CD4-positive, alpha-beta T cell treated with Interleukin-17A for 4 hours (primary cell): ENCODE measurements around the gene HHATL.
"Not testable (repeated sequence)": the region's sequence is repeated elsewhere in the genome, so short reads cannot be mapped to it uniquely, and the experiment has no call there.

Experiments used
- DNase-seq: peaks from one replicate; pipeline ENCODE4 v3.0.0-alpha.2; 2020; ENCODE audit warnings: mixed read lengths

Gene HHATL

DNA sequence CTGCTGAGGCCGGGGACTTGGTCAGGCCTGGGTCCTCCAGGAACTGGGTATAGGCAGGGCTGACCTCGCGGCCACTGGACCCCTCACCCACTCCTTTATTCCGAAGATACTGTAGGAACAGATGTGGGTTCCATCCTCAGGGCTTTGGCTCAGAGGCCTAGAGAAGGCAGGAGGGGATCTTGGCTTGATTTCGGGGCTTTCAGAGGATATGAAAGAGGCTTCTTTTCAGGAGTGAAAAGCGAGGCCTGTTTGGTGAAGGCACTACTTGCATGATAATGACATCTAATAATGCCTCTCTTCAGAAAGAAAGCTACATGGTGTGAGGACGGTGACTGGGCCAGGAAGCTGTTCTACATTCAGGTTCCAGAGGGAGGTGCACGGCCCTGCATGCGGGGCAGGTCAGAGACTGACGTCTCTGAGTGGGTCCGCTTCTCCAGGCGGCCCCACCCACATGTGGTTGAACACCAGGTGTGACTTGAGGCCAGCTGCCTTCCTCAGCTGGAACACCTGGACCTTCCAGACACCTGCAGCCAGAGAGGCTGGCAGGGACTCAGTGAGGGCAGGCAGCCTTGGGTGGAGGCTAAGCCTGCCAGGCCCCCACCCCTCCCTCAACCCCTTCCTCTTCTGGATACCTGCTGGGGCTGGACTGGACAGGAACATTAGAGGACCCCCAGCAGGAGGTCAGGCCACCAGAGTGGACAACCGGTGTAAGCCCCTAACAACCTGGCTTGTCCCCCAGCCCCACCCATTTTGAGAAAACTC, 31.1 kb upstream of the HHATL start:
- DNase-seq = no peak

DNA sequence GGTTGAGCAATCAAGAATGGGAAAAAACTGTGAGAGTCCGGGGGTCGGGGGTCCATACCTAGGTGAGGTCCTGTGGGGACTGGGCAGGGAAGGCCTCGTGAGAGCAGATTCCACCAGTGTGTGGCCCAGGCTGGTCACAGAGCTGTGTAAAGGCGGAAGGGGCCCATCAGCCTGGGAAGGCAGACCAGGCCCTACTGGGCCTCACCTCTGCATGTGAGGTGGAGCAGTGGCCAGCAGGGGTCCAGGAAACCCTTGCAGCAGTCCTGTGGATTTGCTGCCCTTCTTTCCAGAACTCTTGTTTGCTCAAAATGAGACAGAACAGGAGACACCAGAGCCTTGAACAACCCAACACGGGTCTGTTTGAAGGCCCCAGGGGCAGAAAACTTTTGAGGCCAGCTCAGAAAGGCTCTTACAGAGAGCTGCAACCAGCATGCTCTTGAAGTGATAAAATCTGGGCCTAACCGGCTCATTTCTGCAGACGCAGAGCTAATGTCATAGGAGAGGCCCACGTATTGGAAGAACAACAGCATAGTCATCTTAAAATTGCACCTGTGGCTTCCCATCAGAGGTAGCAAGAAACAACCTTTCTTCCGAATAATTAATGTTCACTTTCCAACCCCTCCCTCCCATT, 30.3 kb upstream of the HHATL start:
- no peak for DNase-seq

DNA sequence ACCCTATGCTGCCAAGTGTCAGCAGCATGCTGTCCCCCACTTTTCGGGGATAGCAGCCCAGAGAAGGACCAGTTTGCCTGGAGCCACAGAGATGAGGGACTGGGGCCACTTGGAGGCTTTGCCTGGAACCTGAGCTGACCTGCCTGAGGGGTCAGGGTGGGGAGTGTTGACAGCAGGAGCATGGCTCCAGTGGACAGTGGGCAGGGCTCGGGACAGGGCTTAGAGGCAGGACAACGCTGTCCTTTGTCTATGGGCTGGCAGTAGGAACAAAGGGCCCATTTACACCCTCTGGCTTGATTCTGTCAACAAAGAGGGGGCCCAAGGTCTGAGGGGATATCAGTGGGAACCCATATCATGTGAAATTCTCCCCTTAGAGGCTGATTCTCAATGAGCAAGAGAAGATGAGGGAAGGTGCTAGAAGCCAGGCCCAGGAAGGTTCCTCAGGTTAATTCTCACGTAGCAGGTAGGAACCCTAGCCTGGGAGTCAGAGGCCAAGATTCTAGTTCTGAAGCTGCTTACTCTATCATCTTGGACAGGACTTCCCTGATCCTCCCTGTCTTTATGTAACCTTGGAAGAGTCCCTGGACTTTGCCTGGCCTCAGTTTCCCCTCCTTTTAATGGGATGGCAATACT, 29.7 kb upstream of the HHATL start:
- DNase-seq = no peak

DNA sequence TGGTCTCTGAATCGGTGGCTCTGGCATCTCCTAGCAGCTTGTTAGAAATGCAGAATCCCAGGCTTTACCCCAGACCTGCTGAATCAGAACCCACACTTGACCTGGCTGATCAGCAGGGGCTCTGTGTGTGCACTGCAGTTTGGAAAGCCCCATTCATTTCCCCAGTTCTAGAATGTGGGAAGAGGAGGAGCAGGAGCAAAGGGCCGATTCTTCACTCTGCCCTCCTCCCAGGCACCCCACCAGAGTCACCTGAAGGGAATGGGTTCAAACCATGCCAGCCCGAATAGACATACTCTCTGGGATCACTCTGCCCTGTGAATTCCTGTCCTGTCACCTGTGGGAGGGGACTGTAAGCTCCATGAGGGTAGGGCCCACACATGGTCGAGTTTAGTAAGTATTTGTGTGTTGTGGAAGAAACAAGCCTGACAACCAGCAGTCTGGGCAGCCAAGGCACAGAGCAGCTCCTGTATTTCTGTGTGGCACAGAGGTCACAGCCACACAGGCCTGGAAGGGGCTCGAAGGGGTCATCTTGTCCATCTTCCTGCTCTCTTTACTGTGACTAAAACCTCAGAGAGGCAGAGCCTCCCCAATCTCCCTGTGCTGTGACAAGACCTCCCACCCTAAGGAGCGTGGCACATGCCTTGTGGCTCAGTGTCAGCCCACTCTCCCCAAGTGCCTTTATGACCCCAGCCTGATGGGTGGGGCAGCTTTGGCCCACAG, 29.0 kb upstream of the HHATL start:
- no peak for DNase-seq

DNA sequence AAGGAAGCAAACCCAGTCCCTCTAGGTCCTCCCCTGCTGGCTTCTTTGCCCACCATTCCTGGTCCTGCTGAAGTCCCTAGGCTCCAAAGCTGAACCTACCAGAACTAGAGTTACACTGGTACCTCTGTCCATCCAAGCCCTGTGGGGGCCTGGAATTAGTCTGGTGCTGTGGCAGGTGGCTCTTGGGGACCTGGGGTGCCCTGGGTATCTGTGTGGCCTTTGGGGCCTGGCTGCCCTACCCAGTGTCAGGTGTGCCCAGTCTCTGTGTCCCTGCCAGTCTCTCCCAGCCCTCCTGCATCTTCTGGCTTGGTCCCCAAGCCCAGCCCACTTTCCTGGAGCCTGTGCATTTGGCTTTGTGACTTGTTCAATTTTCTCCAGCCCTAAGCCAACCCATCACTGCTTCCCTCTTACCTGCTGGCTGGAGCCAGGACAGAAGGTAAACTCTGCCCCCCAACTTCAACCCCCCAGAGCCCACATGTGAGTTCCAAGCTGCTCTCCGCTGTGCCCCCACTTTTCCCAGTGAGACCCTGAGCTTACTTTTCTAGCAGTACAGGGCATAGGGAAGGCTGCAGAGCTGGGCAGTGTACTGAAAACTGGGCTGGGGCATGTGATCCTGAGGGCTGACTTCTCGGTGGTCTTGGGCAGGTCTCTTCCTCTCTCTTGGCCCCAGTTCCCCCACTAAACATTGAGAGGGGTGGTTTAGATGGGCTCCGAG, 28.3 kb upstream of the HHATL start:
- no peak for DNase-seq

DNA sequence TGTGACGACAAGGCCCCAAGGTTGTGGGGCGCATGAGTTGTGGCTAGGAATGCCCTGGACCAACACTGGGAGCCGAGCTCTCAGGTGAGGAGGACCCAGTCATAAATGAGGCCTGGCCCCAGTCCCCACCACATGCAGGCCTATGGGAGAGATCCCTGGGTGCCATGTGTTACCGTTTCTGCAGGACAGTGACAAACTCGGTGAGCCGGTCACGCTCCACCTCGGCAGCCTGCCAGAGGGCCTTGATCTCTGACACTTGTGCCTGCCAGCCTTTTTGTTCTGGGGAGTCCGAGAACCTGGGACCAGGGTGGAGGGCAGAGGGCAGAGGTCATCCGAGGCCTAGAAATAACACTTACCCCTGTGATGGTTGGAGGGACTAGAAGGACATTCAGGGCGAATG, 27.7 kb upstream of the HHATL start:
- no peak for DNase-seq

DNA sequence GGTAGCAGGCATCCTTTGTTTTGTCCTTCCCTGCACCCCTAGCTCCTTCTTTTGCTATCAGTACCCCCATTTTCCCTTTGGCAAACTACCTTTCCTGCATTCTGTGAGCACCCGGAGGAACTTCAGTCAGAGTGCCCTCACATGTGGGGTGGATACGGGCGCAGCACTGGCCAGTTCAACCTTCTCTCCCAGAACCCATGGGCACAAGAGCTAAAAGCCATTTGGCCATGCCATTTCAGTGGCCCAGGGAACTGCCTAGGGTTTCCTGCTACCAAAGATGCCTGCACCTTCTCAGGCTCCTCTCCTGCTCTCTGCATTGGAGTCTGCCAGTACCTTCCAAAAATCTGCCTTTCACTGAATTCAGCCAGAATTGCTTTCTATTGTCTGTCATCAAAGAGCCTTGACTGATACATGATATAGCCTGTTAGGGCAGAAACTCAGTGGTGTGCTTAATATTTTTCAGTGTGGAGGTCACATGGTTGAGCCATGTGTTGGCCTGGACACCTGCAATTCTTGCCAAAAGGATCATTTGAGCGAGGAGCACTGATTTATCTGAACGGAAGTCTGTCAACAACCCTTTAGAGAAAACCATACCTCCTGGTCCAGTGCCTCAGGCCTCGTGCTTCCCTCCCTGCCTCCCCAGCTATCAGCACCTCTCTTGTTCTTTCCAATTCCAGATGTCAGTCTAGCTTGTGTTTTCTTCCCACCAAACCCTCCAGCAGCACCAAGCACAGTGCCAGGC, 27.0 kb upstream of the HHATL start:
- DNase-seq = no peak

DNA sequence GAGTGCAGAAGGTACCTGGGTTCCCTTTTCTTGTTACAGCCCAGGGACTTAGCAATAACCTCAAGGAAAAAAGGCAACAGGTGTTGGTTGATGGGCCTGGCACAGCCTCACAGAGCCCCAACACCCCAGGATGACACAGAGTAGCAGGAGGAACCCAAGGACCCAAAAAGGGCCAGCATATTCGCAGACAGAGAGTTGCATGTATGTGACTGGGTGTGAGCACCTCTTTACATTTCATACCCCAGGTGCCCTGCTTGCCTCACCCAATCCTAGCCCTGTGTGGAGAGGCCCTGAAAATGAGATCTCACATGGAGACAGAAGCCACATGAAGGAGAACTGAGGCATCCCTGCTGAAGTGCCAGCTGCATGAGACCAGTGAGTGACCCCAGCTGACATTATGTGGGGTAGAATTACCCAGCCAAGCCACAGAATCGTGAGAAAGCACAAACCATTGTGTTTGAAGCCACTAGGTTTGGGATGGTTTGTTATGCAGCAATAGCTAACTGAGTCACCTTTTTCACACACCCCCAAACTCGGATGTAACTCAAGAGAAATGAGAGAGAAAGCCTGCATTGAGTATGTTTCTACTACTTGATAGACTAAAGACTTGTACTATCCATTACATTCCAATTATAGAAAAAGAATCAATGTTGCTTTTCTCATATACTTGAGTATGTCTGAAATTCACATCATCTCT, 26.2 kb upstream of the HHATL start:
- no peak for DNase-seq

DNA sequence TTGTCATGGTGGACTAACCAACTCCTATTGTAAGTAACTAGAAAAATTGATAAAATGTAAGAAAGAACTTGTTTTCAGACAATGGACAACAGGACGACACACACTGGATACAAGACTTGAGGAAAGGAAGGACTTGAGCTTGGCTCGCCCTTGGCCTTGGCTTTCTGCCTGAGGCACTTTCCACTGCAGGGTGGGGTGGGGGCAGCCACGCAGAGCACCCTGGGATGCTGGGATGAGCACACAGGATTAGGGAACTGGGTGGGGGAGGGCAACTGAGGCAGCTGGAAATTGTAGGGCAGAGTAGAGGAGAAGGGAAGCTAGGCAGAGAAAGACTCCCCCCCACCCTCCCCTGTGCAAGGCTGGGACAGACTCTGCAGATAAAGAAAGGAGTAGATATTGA, 25.5 kb upstream of the HHATL start:
- no peak for DNase-seq

DNA sequence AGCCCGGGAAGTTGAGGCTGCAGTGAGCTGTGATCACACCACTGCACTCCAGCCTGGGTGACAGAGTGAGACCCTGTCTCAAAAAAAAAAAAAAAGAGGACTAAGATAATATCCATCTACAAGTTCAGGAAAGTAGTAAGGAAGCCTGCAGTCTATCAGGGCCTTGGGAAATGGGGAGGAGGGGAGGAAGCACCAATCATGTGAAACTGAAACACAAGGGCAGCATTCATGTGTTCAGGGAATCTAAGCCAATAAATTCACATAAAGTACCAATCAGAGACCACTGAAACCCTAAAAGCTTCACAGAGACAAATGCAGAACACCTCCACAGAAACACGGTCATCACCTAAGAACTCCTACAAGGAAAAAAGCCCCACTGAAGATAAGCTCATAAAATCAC, 22.9 kb upstream of the HHATL start:
- no peak for DNase-seq

DNA sequence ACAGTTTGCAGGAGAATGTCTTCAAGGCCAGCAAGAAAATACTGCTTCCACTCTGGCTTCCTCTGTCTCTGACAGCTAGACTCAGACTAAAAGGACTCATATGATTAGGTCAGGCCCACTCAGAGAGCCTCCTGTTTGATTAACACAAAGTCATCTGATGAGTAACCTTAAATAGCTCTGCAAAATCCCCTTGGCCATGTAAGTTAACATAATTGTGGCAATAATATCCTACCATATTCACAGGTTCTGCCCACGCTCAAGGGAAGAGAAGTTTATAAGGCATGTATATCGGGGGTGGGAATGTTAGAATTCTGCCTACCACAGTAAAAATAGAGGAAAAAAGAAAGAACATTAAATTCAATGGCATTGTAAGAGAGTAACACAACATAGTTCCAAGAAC, 20.6 kb upstream of the HHATL start:
- no peak for DNase-seq

DNA sequence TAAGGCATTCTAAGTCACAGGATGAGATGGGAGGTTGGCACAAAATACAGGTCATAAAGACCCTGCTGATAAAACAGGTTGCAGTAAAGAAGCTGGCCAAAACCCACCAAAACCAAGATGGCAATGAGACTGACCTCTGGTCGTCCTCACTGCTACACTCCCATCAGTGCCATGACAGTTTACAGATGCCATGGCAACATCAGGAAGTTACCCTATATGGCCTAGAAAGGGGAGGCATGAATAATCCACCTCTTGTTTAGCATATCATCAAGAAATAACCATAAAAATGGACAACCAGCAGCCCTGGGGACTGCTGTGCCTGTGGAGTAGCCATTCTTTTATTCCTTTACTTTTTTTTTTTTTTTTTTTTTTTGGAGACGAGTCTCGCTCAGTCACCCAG, 19.8 kb upstream of the HHATL start:
- not testable (repeated sequence) for DNase-seq

DNA sequence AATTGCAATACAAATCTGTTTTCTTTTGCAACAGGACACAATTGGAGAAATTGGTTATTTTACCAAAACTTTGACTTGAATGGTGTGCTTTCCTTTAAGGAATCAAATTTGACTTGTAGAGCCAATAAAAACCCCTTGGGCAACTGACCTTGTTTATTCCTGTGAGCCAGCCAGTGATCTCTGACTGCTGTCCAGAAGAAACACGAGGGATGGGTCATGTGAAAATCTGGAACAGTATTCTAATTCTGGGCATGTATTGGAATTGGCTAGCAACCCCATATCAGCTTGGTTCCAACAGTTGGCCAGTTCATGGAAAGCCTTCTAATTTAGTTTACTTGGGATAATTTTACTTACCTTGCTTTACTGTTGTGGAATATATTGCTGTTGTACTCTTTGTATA, 19.1 kb upstream of the HHATL start:
- DNase-seq = no peak

DNA sequence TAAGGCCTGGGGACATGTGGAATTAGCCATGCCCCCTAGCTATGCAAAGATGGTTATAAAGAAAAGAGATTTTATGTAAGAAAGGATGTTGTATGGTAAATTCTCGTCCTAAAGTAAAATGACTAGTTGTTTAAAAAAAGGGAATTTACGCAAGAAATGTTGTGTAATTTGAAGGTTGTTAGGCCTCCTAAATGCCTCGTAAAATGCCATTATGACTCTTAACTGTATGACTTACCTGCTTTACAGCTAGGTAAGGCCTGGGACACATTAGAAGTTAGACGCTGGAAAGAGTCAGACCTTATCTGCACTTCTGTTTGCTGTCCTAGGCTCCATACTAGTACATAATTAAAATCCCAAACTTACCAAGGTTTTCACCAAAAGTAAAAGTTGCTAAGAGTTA, 17.5 kb upstream of the HHATL start:
- no peak for DNase-seq

DNA sequence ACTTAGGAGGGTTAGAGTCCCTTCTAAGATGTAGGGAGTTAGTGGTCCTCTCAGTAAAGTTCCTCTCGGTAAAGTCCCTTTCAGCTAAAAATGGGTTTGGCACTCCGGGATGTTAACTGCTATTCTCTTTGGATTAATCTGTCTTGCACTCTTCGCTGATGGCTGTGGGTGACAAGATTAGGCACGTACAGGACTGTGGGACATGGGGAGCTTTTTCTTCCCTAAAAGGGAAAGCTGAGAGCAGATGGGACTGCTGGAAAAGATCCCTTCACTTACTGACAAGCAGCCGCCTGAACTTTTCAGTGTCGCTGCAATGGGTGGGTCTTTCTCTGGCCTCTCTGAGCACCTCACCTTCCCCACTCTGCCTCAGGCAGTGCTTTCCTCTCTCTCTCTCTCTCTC, 16.4 kb upstream of the HHATL start:
- no peak for DNase-seq

DNA sequence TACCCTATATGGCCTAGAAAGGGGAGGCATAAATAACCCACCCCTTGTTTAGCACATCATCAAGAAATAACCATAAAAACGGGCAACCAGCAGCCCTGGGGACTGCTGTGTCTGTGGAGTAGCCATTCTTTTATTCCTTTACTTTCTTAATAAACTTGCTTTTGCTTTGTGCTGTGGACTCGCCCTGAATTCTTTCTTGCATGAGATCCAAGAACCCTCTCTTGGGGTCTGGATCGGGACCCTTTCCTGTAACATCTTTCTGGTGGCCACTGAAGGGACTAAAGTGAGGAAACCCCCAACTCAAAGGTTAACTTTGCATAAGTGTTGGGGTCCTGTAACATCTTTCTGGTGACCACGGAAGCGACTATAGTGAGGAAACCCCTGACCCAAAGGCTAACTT, 15.7 kb upstream of the HHATL start:
- no peak for DNase-seq

DNA sequence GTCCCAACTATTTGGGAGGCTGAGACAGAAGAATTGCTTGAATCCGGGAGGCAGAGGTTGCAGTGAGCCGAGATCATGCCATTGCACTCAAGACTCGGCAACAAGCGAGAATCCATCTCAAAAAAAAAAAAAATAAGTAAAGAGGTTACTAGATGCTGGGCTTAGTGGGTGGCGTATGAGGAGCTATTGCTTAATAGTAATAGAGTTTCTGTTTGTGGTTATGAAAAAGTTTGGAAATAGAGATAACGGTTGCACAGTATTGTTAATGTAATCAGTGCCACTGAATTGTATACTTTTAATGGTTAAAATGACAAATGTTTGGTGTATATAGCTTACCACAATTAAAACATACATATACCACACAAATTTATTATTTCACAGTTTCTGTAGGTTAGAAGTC, 14.7 kb upstream of the HHATL start:
- DNase-seq = no peak

DNA sequence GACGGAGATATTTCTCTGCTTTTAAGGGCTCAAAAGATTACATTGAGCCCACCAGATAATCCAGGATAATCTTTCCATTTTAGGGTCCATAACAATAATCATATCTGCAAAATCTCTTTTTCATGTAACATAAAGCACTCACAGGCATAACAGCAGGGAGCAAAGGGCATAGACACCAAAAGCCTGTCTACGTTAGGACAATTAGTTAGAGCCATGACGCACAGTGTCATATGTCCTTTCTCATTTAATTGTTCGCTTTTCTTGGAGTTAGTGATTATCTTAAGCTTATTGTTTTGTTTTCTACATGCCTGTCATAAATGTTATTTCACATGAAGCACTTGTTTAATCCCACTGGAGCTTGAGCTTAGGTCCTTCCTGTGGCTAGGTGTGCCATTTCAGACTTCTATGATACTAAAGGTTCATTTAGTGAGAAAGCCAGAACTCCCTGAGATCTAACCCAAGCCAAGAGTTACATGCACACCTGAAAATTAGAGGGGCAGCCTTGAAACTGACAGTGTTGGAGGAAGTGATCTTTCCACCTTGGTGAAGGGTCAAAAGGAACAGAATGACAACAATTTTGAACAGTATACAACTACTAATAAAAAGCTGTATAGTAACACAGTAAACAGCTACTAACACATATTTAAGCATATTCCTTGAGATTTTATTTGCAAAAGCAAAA, 11.7 kb upstream of the HHATL start:
- no peak for DNase-seq

DNA sequence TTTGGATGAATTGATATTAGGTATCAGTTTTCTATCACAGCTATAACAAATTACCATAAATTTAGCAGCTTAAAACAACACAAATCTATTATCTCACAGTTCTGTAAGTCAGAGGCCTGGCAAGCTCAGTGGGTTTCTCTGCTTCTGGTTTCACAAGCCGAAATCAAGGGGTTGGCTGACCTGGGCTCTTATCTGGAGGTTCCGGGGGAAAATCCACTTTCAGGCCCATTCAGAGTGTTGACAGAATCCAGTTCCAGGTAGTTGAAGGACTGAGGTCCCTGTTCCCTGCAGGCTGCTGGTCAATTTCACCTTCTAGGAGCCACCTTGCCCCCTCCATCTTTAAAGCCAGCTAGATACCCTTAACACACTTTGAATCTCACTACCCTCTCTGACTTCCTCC, 11.1 kb upstream of the HHATL start:
- no peak for DNase-seq

DNA sequence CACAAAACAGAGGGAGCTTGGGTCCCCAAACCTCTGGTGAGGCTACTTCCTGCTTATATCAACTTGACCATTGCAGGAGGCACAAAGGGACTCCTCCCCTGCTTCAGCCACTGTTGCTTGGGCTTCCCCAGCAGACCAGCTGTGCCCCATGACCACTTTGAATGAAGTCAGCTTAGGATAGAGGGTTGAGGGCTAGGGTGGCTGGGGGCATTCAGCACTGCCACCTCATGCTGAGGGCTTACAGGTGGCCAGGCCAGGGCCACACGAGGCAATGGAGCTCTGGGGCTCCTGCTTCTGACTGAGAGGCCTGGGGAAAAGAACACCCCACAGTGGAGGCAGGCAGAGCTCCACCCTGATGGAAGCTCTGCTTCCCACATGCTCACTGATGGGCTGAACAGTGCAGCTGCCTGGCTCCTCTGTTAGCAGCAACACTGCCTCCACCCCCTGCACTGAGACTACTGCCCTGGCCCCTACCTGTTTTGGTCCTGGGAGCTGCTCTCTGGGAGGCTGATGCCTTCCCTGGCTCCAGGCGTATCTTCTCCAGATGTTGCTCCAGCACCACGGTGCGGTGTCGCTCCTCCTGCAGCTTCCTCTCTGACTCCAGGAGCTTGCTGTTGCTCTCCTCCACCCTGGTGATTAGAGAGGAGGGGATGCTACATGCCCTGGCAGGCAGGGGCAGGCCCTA, 10.2 kb upstream of the HHATL start:
- DNase-seq = no peak

DNA sequence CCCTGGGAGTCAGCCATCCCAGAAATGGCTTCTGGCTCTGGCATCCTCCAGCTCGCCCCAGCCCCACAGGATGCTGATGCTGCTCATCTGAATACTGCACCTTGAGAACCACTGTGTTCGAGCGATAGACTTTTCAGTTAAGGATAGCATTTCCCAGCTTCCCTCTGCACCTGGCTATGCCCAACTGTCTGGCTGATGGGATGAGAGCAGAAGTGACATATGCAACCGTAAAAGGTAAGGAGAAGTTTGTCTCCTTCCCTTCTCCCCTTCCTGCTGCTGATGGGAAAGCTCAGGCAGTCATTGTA, 9.7 kb upstream of the HHATL start:
- no peak for DNase-seq
